Activated T-helper 9 cell treated with anti-CD3 and anti-CD28 coated beads, Interleukin-2, amount 50 U/mL, for 16 hours (primary cell): ENCODE data around the gene CTU2.

Experiments used
- DNase-seq: peaks from one replicate; pipeline ENCODE4 v3.0.0-alpha.2; 2020; ENCODE audit warnings: low read depth

Gene CTU2

GRCh38 chr16:88761143-88761534, 54.8 kb downstream of the CTU2 start:
- DNase-seq = no peak

GRCh38 chr16:88761830-88762229, 55.5 kb downstream of the CTU2 start:
- DNase-seq = no peak

GRCh38 chr16:88762258-88762870, 56.1 kb downstream of the CTU2 start:
- no peak for DNase-seq

- no peak for DNase-seq
These were observed 56.6 kb downstream of the CTU2 start for GRCh38 chr16:88762941-88763340.

GRCh38 chr16:88763502-88764053, 57.3 kb downstream of the CTU2 start:
- no peak for DNase-seq

GRCh38 chr16:88764080-88764479, 57.8 kb downstream of the CTU2 start:
- DNase-seq = no peak

GRCh38 chr16:88764913-88765349, 58.6 kb downstream of the CTU2 start:
- DNase-seq = no peak
